Erythroblast (primary cell): ENCODE data around the gene LINGO3.

Source experiments
- DNase-seq, 2 experiments: peaks; one replicate each; lab custom pipeline; 2025; lab: John Stamatoyannopoulos, UW
- GATA1 ChIP-seq: IDR thresholded peaks from 2 replicates; pipeline ENCODE4 v1.6.1; 2011; ENCODE audit warnings: low read depth, mild to moderate bottlenecking, control low read depth, low read length, moderate library complexity
- POLR2A ChIP-seq: IDR thresholded peaks from 2 replicates; pipeline ENCODE4 v1.6.1; 2011; ENCODE audit warnings: mild to moderate bottlenecking, low read length

LINGO3 gene

DNA sequence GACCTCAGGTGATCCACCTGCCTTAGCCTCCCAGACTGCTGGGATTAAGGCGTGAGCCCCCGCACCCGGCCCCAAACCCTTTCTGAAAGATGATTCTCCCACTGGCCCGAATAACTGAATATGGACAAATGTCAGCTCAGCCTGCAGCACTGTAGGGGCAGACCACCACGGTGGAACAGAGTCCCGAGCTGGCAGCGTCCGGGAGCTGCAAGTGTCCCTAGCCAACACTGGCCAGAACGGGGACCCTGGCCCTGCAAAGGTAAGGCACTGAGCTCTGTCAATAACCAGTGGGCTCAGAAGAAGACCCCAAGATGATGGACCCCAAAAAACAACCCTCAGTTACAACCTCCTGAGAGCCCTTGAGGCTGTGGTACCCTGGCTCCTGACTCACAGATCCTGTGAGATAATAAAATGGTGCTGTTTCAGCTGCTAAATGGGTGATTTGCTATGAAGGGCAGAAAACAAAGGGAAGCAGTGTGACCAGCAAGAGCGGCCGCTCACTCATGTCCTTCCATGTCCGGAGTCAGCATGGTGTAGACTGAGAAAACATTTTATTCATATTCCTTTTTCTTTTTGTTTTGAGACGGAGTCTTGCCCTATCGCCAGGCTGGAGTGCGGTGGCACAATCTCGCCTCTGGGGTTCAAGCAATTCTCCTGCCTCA, 18.9 kb upstream of the LINGO3 start:
- TF ChIP-seq POLR2A: no peak
- TF ChIP-seq GATA1: no peak
- no peak for DNase-seq

DNA sequence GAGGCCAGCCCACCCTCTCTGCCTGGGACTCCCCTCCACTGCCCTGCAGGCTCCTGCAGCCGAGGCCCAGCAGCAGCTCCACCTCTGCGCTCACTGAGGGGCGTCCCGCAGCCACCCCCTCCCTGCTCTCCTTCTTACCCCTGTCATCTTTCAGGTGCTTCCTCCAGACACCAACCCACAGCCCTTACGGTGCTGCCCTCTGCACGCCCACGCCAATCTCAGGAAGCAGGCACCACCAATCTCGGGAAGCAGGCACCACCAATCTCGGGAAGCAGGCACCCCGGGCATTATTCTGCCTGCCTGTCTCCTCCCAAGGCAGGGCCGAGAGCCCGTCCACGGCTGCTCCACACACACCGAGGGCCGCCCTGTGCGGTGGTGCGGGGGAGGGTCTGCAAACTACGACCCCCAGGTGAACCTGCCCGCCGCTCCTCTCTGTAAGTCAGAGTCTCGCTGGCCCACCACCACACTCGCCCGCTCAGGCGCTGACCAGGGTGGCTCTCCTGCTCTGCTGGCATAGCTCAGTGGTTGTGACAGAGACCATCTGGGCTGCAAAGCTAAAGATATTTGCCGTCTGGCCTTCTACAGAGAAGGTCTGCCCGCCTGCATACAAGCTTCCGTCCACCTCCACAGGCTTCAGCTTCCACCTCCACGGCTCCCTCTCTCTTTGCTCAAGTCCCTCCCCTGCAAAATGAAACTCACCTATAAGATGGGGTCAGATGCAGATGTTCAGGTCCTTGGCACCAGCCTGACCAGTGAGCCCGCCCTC, 17.5 kb upstream of the LINGO3 start:
- no peak for TF ChIP-seq GATA1
- no peak for TF ChIP-seq POLR2A
- DNase-seq: no peak

DNA sequence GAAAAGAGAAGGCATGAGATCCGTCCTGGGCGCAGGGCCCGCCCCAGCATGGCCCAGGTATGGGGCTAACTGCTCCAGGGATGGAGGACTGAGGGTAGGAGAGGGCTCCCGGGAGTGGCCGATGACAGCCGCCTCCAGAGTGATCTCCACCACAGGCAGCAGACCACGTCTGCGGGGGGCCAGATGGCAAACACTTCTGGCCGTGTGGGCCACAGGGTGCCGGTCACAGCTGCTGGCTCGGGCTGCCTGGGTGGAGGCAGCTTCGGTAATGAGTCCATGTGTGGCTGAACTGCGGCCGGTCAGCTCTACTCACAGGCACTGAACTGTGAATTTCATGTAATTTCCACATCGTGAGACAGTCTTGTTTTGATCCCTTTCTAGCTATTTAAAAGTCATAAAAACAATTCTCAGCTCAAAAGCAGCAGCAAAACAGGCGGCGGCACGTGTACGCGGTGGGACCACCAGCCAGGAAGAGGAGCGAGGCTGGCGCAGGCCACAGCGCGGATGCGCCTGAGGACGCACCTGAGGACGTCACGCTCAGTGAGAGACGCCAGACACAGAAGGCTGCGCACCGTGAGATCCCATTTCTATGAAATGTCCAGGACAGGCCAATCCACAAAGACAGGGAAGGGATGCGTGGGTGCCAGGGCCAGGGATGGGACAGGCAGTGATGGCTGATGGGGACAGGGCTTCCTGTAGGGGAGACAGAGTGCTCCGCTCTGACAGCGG, 16.4 kb upstream of the LINGO3 start:
- no peak for DNase-seq
- no peak for TF ChIP-seq GATA1
- TF ChIP-seq POLR2A: no peak

DNA sequence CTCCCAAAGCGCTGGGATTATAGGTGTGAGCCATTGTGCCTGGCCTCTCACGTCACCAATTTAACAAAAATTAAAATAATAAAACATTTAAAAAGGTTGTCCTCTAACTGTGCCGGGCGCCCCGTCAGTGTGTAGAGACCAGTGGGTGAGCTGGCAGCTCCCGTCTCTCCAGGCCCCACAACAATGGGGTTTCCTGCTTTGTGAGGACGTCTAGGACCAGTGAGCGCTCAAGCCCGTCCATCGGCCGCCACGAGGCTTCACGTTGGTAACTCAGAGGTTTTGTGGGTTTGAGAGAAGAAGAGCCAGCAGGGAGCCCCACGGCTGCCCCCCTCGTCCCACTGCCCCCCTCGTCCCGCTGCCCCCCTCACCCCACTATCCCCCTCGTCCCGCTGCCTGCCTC, 15.8 kb upstream of the LINGO3 start:
- TF ChIP-seq POLR2A: no peak
- TF ChIP-seq GATA1: no peak
- no peak for DNase-seq

DNA sequence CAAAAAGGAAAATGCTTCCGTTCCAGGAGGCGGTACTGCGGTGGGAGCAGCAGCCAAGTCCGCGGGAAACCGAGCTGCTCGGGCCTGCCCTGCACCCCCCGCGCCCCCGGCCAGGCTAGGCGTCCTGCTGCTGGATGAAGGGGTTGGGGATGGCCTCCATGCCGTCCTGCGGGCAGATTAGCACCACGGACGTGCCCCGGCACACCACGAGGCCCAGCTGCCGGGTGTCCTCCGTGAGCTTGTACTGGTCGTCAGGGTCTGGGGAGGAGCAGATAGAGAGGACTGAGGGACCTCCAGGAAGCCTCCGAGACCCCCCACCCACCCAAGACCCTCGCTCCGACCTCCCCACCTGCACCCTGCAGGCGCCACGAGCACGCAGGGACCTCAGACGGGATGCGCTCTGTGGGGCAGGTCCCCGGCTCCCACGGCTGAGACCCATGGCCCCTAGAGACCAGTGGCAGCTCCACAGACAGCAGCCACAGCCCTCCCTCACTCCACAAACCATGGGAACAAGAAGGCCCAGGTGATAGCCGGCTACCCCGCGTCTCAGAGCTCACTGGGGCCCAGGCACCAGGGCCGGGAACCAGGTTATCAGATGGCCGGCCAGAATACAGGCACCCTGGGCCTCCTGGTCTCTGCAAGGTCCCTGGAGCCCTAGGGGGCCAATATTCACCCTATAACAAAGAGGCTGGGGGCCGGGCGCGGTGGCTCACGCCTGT, 13.8 kb upstream of the LINGO3 start:
- TF ChIP-seq GATA1 (no peak), POLR2A (no peak)

DNA sequence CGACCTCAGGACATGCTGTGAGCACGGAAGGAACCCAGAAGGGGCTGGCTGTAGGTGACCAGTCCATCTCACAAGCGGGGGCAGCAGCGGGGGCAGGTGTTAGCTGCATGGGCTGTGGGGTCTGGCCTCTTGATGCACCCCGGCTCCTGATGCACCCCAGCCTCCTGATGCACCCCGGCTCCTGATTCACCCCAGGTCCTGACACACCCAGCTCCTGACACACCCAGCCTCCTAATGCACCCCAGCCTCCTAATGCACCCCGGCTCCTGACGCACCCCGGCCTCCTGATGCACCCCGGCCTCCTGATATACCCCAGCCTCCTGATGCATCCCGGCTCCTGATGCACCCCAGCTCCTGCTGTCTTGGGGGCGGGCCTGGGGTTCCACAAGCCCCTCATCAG, 13.0 kb upstream of the LINGO3 start:
- TF ChIP-seq POLR2A: no peak
- TF ChIP-seq GATA1: no peak
- DNase-seq: no peak

More for the DNA sequence above, 13.8 kb upstream of the LINGO3 start:
- DNase-seq: no peak

DNA sequence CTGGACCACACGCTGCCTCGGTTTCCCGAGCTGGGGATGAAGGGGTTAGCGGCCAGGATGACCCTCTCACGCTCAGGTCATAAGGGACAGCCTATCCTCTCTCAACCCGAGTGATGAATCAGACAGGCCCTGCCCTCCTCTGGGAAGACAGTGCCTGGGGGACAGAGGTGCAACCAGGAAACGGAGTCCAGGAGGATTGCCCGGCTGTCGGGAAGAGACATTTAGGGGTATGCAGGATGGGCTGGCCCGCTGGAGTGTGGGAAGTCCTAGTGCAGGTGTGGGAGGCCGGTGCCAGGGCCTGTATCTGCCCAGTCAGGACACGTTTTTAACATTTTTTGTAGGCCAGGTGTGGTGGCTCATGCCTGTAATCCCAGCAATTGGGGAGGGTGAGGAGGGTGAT, 12.1 kb upstream of the LINGO3 start:
- TF ChIP-seq POLR2A: no peak
- no peak for TF ChIP-seq GATA1

DNA sequence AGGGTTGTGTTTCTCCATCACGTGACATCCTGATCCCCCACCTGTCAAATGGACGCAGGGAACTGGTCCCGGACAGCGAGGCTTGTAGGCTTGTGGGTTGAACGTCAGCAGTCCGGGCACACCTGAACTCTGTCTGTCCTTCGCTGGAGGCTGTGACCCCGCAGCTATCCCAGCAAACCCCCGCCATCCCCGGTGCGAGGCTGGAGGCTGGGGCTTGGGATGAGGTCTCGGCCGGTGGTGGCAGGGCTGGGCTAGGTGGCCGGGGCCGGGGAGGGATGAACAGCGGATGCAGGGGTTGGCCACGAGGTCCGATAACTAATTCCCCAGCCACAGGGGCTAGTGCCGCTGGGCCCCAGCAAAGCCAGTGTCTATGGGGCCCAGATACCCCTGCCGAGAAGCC, 11.6 kb upstream of the LINGO3 start:
- no peak for TF ChIP-seq POLR2A
- TF ChIP-seq GATA1: no peak
- no peak for DNase-seq

More for the DNA sequence above, 12.1 kb upstream of the LINGO3 start:
- DNase-seq: no peak

DNA sequence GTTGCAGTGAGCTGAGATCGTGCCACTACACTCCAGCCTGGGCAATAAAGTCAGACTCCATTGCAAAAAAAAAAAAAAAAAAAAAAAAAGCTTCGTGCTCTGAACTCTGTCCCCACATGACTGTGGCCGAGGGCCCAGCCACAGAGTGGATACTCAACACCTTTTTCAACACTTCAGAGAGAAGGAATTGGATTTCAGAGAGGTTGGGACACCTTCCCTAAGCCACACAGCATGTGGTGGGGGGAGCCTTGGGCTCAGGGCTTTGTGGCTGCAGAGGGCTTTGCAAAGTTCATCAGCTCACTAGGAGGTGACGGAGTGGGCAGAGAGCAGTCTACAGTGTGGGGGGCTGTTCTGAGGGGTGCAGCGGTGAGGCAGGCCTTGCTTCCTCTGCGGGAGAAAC, 11.0 kb upstream of the LINGO3 start:
- TF ChIP-seq GATA1 (no peak), POLR2A (no peak)
- no peak for DNase-seq

DNA sequence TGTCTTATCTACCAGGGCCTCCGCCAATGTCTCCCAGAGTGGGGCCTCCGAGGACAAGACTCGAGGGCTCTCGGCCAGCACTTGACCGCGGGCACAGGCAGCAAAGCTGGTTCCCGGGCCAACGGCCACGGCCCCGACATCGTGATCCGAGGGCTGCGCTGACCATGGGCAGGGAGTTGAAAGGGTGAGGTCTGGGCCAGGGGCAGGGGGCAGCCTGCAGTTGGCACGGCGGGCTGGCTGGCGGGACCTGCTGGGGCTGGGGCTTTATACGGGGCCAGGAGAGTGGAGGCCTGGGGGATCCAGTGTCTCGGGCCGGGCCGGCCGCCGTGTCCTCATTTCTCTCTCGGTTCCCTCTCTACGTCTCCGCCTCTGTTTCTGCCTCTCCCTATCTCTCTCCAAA, 9.8 kb upstream of the LINGO3 start:
- no peak for DNase-seq
- TF ChIP-seq GATA1: no peak
- no peak for TF ChIP-seq POLR2A

DNA sequence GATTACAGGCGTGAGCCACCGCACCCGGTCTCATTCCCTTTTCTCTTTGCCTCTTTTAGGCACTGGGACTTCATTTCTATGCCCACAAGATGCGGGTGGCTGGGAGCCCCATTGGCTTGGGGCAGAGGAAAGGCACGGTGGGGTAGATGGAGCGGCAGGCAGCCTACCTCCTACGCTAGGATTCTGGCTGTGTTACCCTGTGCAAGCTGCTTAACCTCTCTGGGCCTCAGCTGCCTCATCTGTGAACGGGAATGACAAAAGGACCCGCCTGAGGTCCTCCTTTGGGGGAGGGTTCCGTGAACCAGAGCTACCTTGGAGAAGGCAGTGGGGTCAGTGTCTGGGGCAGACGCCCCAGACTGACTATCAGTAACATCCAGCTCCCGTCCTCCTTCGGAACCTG, 9.3 kb upstream of the LINGO3 start:
- TF ChIP-seq POLR2A (no peak), GATA1 (no peak)
- no peak for DNase-seq

DNA sequence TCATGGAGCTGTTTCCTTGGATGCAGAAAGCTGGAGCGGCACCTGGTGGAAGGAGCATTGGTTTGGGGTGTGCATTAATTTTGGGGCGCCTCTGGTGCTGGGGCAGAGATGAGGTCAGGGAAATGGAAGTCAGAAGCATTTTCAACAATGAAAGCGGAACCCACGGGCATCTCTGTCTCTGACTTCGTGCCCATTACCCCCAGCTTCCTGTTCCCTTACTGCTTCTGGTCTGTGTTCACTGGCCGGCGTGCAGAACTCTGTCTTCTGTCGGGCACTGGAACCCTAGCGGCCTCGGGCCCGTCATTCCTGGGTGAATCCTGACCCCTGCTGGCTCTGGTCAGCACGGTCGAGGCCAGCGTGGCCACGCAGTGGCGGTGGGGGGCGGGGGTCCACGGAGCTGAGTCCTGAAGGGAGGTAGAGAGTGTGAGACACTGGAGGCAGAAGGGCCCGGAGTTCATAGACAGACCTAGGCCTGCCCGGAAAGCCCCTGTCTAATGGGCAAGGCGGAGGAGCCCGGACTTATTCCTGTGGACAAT, 7.9 kb upstream of the LINGO3 start:
- TF ChIP-seq POLR2A (no peak), GATA1 (no peak)
- DNase-seq: peak; percentile 48 to 50
